ENCODE data around the gene DYNLL2. TPM values are rescaled to one million over a fixed set of nuclear protein-coding genes. Genes with fewer than 3 reads are reported as not detected.
"Not testable (repeated sequence)": the region's sequence is repeated elsewhere in the genome, so short reads cannot be mapped to it uniquely, and the experiment has no call there.

The DYNLL2 gene
- total RNA-seq, 1 donor from 2014 or later: 19.6 TPM

GRCh38 chr17:58136669-58137279, 53.6 kb downstream of the DYNLL2 start:
- DNase-seq (no peak), ATAC-seq (ENCODE audit: low read depth) (no peak)
- Mint-ChIP-seq H3K4me3 (no peak overlapping the region), H3K4me1 (no peaks in the 10 kb centered on the region), H3K27me3 (peaks cover 44% of the 10 kb centered on the region), H3K9me3 (peaks cover 12% of the 10 kb centered on the region), H3K36me3 (ENCODE audit: low read depth) (no peaks in the 10 kb centered on the region), H3K27ac (no peak overlapping the region)
- intact Hi-C loops (cut with micrococcal nuclease): no loop called here
- no peak for TF ChIP-seq CTCF (IDR thresholded peaks at IDR 0.05)
- ChIA-PET CTCF (no interaction called here), POLR2A (no interaction called here)

- intact Hi-C loops (cut with micrococcal nuclease): no loop called here
- ATAC-seq (ENCODE audit: low read depth) (no peak), DNase-seq (no peak)
- H3K27me3 Mint-ChIP-seq: peaks cover 23% of the 10 kb centered on the region
- POLR2A ChIA-PET: no interaction called here
- no peak for TF ChIP-seq CTCF (IDR thresholded peaks at IDR 0.05)
- peaks cover 2% of the 10 kb centered on the region for H3K36me3 Mint-ChIP-seq (ENCODE audit: low read depth)
- CTCF ChIA-PET: no interaction called here
- peaks cover 26% of the 10 kb centered on the region for H3K9me3 Mint-ChIP-seq
- H3K4me1 Mint-ChIP-seq: no peaks in the 10 kb centered on the region
- no peak overlapping the region for H3K4me3 Mint-ChIP-seq
- H3K27ac Mint-ChIP-seq: no peak overlapping the region
These were observed 58.3 kb downstream of the DYNLL2 start for GRCh38 chr17:58141505-58141904.

- H3K36me3 Mint-ChIP-seq (ENCODE audit: low read depth); ATAC-seq (ENCODE audit: low read depth); CTCF ChIA-PET; intact Hi-C loops (cut with micrococcal nuclease); H3K4me1 Mint-ChIP-seq; POLR2A ChIA-PET; H3K27ac Mint-ChIP-seq; H3K4me3 Mint-ChIP-seq; DNase-seq: not testable (repeated sequence)
- Mint-ChIP-seq H3K27me3 (peaks cover 24% of the 10 kb centered on the region), H3K9me3 (peaks cover 27% of the 10 kb centered on the region)
These were observed 60.1 kb downstream of the DYNLL2 start for GRCh38 chr17:58143335-58143734.

GRCh38 chr17:58144801-58145200, 61.6 kb downstream of the DYNLL2 start:
- DNase-seq (no peak), ATAC-seq (ENCODE audit: low read depth) (no peak)
- peaks cover 2% of the 10 kb centered on the region for H3K36me3 Mint-ChIP-seq (ENCODE audit: low read depth)
- H3K27ac Mint-ChIP-seq: no peak overlapping the region
- H3K4me1 Mint-ChIP-seq: no peaks in the 10 kb centered on the region
- CTCF ChIA-PET: no interaction called here
- POLR2A ChIA-PET: no interaction called here
- H3K27me3 Mint-ChIP-seq: peaks cover 27% of the 10 kb centered on the region
- no peak for TF ChIP-seq CTCF (IDR thresholded peaks at IDR 0.05)
- peaks cover 27% of the 10 kb centered on the region for H3K9me3 Mint-ChIP-seq
- H3K4me3 Mint-ChIP-seq: no peak overlapping the region
- intact Hi-C loops (cut with micrococcal nuclease): no loop called here

Other genes starting within 250 kb of the DYNLL2 start
- gene MRPS23, start 233.4 kb upstream of the DYNLL2 start, total RNA-seq: 37.9 and 47.4 TPM in 2 replicates
- not detected in 2 replicates for gene CUEDC1, start 128.0 kb upstream of the DYNLL2 start, total RNA-seq
- gene VEZF1, start 95.2 kb upstream of the DYNLL2 start, total RNA-seq: 40.5 and 45.1 TPM in 2 replicates
- 288 and 289 TPM in 2 replicates for gene SRSF1, start 76.2 kb upstream of the DYNLL2 start, total RNA-seq
- gene OR4D1, start 65.0 kb downstream of the DYNLL2 start, total RNA-seq: not detected in 2 replicates
- not detected in 2 replicates for gene OR4D2, start 83.6 kb downstream of the DYNLL2 start, total RNA-seq
- not detected in 2 replicates for gene EPX, start 109.3 kb downstream of the DYNLL2 start, total RNA-seq
- 16.0 and 17.3 TPM in 2 replicates for gene MKS1, start 135.8 kb downstream of the DYNLL2 start, total RNA-seq
- gene LPO, start 155.2 kb downstream of the DYNLL2 start, total RNA-seq: not detected in 2 replicates
- gene MPO, start 197.5 kb downstream of the DYNLL2 start, total RNA-seq: not detected in 2 replicates
- gene TSPOAP1, start 245.4 kb downstream of the DYNLL2 start, total RNA-seq: 16.7 and 22.5 TPM in 2 replicates